Measurements from ENCODE around the gene ASPDH. TPM values are rescaled to one million over a fixed set of nuclear protein-coding genes. Genes with fewer than 3 reads are reported as not detected.

Gene ASPDH
- total and polyA plus RNA-seq, 2 of the 4 experiments (the other 2 are of a cell fraction), result not detected

DNA sequence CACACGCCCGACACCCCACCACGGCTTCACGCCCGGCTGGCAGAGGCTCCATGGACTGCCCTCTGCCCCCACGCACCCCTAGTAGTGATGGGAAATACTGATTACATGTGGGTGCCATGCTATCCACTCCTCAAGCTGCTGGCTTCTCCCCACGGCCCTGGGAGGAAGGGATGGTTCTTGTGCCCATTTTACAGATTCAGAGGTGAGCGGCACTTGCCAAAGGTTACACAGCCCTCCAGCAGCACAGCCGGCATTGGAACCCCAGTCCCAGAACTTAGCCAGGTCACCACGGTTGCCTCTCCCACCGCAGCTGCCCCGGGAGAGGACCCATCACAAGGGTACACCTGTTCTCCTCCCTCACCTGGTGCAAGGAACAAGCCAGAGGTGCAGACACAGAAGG is 41.3 kb upstream of the ASPDH start:
- in situ Hi-C loops (cut with MboI; ENCODE audit: low sequenced_read_pairs), result no loop called here
- Histone ChIP-seq H4K20me1 (ENCODE audit: insufficient read depth, low read length) (no peaks in the 10 kb centered on the region), H2BK15ac (ENCODE audit: low read depth, low read length) (no peak overlapping the region), H3K9ac (ENCODE audit: low read depth, low read length) (no peak overlapping the region), H4K8ac (ENCODE audit: low read depth in 2 of 2, low read length in 2 of 2) (no peak overlapping the region), H4K5ac (ENCODE audit: low read depth, low read length) (no peak overlapping the region), H3K4me3 (ENCODE audit: insufficient read depth, low read depth, low read length) (no peak overlapping the region), H3K27me3 (ENCODE audit: control insufficient read depth, insufficient read depth, low read length) (peaks cover 36% of the 10 kb centered on the region), H2BK120ac (ENCODE audit: low read depth, low read length) (no peak overlapping the region), H3K4me2 (ENCODE audit: low read depth, low read length) (no peak overlapping the region), H3K79me1 (ENCODE audit: low read depth in 1 of 2, low read length in 2 of 2) (no peaks in the 10 kb centered on the region), H2BK20ac (ENCODE audit: low read depth, low read length) (no peak overlapping the region), H3K18ac (ENCODE audit: low read depth, low read length) (no peak overlapping the region), H3K23ac (ENCODE audit: low read depth, low read length) (no peak overlapping the region), H4K91ac (ENCODE audit: insufficient read depth, low read depth, low read length) (no peak overlapping the region), H3K9me3 (ENCODE audit: control insufficient read depth, insufficient read depth, low read length) (no peaks in the 10 kb centered on the region), H3K56ac (ENCODE audit: extremely low read depth, insufficient read depth, low read length) (no peak overlapping the region), H3K14ac (replicated peaks; ENCODE audit: low read depth, low read length) (no peak overlapping the region), H3K36me3 (ENCODE audit: control insufficient read depth, insufficient read depth, low read length) (no peaks in the 10 kb centered on the region), H2AK9ac (replicated peaks; ENCODE audit: low read depth, low read length, poor library complexity) (no peak overlapping the region), H3K4ac (ENCODE audit: low read depth, low read length) (no peak overlapping the region), H2BK5ac (ENCODE audit: low read depth, low read length, poor library complexity, severe bottlenecking) (no peak overlapping the region), H2AFZ (replicated peaks; ENCODE audit: low read length, poor library complexity) (no peak overlapping the region), H3K27ac (ENCODE audit: insufficient read depth, low read length) (no peak overlapping the region), H3K9me1 (ENCODE audit: insufficient read depth, low read length) (no peaks in the 10 kb centered on the region; the same call in 1 of the 2 replicates), H2AK5ac (ENCODE audit: low read depth, low read length) (no peak overlapping the region), H3K4me1 (ENCODE audit: control insufficient read depth, insufficient read depth, low read length) (no peaks in the 10 kb centered on the region; the same call in 1 of the 2 replicates)
- DNase-seq (no peak), ATAC-seq (ENCODE audit: low read depth) (no peak)
- TF ChIP-seq CHD1 (IDR thresholded peaks at IDR 0.05; ENCODE audit: low read depth, low read length) (no peak), SMC3 (IDR thresholded peaks at IDR 0.05; ENCODE audit: low read depth, low read length) (no peak), RAD21 (IDR thresholded peaks at IDR 0.05; ENCODE audit: low read length) (no peak), NFE2L2 (IDR thresholded peaks at IDR 0.05; ENCODE audit: low read depth, low read length) (no peak), MAZ (IDR thresholded peaks at IDR 0.05; ENCODE audit: borderline replicate concordance, low read depth, low read length) (no peak), POLR2A (IDR thresholded peaks at IDR 0.05; ENCODE audit: low read depth, low read length) (no peak)
- intact Hi-C loops (cut with micrococcal nuclease), result no loop called here
- ChIA-PET CTCF (no interaction called here), POLR2A (ENCODE audit: unreplicated experiment) (no interaction called here)
- BruUV-seq (replicated peaks), result no TSS peak
- dilution Hi-C loops (cut with HindIII; ENCODE audit: low sequenced_read_pairs, unreplicated experiment), result no loop called here
- WGBS, 2 experiments (ENCODE audit: extremely low coverage in 2 of 2, insufficient read length in 1 of 2), result no CpG with 5 or more reads among the region's 12 CpGs
